H54 (cell line): ENCODE results near the gene DZIP1.
A peak's percentile ranks its signal among the peaks of the same experiment; 100 is the strongest.
"Not testable (repeated sequence)": the region's sequence is repeated elsewhere in the genome, so short reads cannot be mapped to it uniquely, and the experiment has no call there.

ENCODE experiments used
- DNase-seq: peaks from one replicate; pipeline ENCODE4 v3.0.0; 2011; ENCODE audit warnings: low spot score, mixed read lengths; ENCODE audit not compliant: insufficient read length
- FAIRE-seq: peaks from 3 replicates; lab custom pipeline; 2011; peaks lifted over from hg19 to GRCh38; lab: Jason Lieb, UNC
- POLR2A ChIP-seq: IDR thresholded peaks from 2 replicates; pipeline ENCODE4 v1.6.1; 2011; ENCODE audit warnings: low read depth, mild to moderate bottlenecking, low read length

DZIP1 gene

DNA sequence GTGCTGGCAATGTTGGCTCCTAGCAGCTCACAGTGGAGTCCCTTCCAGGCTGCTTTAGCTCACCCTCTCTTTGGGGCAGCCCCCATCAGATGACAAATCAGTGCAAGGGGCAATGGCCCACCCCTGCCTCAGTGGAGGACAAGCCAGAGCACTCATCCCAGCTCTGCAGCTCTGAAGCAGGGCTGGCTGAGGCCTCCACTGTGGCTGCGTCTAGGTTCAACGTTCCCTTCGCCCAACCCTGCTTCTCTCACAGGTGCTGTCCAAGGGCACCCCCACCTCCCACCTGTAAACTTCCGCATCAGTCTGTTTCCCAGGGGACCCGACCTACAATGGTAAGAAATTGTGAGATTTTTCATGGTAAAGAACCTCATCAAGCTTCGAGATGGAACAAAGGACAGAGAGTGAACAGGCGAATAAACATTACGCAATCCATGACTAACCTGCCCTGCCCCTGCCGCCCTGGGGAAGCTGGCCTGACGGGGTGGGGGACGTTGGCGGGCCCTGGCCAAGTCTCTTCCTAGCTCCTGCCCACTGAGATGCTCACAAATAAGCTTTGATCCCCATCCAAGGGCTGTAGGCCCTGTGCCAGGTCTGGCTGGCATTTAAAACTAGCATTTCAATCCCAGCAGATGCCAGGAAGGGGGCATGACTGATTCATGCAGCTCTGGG lies 40.5 kb downstream of the DZIP1 start:
- TF ChIP-seq POLR2A, result no peak
- FAIRE-seq (no peak), DNase-seq (peak; percentile 30)

DNA sequence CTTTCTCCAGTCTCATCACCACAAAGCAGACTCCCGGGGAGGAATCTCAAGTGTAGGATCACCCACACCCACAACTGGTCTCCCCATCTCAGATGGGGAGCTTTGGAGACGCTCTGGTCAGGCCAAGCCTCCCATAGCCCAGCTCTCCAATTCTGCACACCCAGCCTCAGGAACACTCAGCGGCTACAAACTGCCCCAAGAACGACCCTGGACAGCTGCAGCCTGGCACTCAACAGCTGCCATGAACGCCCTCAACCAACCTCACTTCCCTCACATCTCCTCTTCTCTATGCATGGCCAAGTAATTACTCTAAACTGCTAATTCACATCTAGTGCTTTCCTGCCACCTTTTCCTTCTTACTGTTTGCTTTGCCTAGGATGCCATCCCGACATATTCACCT lies 42.6 kb downstream of the DZIP1 start:
- no peak for DNase-seq
- TF ChIP-seq POLR2A, result no peak
- no peak for FAIRE-seq

DNA sequence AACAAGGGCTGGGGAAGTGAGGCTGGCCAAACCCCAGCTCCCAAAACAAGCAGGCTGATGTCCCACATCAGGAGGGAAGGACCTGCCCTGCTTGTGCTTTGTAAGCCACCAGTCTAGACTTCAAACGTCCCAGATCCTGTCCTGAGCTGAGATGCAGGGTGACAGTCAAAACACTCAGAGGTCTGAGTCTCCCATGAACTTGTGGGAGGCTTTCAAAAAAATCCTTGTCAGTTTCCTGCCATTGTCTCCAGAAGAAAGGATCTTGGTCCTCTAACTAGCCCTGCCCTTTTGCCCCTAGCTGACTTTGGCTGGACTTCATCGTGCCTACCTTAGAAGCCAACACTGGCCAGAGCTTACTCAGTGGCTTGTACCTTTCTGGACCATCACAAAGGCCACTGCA lies 43.3 kb downstream of the DZIP1 start:
- DNase-seq (no peak), FAIRE-seq (no peak)
- TF ChIP-seq POLR2A, result no peak

DNA sequence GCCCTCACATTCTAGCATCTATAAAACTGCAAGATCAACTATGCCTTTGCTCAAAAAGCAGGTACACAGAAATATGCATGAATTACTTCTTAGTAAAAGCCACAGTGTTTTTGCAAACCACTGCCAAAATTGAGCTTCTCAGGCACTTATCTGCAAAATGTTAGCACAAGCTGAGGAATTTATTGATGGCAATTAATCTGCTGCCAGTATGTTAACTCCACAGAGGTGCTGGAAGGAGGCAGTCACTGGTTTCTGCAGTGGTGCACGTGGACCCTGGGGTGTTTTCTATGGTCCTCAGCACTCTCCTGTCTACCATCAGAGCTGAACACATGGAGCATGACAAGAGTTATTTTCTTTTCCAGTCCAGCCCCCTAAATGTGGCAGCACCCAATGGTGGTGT lies 47.8 kb downstream of the DZIP1 start:
- no peak for TF ChIP-seq POLR2A
- FAIRE-seq, result no peak

DNA sequence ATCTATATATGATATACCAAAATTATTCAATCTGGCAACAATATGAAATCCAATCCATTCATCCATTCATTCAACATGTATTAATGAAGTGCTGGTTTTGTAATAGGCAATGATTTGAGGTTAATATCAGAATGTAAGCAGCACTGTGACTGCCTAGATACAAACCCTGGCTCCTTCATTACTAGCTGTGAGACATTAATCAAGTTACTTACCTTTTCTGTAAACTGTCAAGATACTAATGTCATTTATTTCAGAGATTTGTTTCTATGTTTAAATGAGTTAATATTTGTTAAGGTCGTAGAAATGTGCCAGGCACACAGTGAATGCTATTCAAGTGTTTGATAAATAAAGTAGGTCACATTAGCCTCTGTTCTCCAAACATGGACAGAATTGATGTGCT lies 51.0 kb downstream of the DZIP1 start:
- FAIRE-seq (peak; percentile 87), DNase-seq (no peak)
- no peak for TF ChIP-seq POLR2A

More for the DNA sequence above, 47.8 kb downstream of the DZIP1 start:
- DNase-seq, result no peak

DNA sequence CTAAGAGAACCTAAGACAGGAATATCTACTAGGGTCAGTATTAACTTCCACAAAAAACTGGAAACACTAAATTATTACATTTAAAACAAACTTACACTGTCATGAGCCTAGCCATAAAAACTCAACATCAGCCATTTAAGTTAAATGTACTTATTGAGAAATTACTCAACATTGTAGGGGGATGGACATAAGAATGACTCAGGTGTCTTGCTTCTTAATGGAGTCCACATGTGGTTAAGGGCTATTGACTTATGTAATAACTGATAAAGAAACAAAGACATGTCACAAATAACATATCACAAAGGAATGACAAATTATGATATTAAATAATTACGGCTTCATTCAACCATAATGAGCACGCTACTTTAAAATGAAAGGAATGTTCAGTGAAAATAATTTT lies 55.8 kb downstream of the DZIP1 start:
- no peak for DNase-seq
- TF ChIP-seq POLR2A, result no peak
- FAIRE-seq, result peak; percentile 36

DNA sequence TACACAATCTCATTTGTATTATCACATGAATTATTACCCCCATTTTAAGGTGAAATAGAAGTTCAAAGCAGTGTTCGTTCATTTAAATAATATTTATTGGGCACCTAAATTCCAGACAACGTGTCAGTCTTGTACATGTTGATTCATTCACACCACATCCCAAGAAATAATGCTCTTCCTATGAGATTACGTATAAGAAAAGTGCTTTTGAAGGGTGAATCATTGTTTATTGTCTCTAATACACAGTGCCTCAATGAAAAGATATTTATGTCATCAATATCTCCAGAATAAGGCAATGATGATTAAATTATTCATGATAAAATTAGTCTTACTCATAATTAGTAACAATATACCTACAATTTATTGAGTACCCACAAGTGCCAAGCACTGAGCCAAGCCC lies 56.4 kb downstream of the DZIP1 start:
- TF ChIP-seq POLR2A, result no peak
- FAIRE-seq, result peak; percentile 43
- no peak for DNase-seq

DNA sequence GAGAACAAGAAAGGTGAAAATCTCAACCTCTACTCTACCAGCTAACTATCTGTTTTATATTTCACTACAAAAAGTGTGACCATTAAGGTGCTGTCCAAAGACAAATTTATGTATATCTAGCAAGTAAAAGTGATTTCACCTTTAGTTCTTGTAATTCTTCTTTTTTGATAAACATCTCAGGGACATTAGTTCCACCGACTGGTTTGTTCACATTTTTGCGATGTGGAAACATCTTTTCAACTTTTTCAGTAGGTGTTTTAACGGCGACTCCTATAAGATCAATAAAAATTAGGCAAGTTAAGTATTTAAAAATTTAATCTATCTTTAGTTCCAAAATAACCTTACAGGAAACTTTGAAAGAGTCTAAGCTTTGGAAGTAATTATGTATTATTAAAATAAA lies 58.6 kb downstream of the DZIP1 start:
- no peak for FAIRE-seq
- no peak for DNase-seq

DNA sequence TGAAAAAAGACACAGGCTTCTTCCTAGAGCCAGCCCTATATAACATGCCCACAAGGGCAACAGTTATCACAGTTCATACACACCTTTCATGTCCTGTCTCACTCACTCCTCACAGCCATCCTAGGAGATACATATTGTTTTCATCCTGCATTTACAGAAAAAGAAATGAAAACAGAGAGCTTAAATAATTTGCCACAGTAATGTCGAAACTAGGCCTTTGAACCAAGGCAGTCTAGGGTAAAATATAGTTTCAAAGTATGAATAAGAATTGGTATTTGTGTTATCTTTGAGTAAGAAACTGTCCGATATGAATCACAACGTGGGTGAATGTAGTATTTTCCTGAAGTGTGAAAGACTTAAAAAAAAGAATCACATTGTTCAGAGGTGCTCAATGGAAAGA lies 65.2 kb downstream of the DZIP1 start:
- FAIRE-seq (peak; percentile 33), DNase-seq (no peak)
- TF ChIP-seq POLR2A, result no peak

More for the DNA sequence above, 58.6 kb downstream of the DZIP1 start:
- no peak for TF ChIP-seq POLR2A

DNA sequence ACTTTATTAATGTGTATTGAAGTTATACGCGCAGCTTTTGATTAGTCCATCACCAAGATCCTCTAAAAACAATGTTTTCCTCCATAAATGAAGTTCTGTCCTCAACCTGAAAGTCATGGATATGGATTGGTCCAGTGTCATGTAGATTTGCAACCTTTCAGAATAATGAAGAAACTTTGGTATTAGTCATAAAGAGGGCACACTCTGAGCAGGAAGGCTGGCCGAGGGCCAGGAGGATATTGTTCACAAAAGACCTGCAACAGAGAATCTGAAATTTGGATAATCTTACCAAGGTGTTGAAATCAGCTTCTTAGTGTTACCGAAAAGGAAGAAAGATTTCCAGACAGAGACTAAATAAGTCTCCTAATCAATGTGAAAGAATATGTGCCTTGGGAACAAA lies 71.3 kb downstream of the DZIP1 start:
- FAIRE-seq (peak; percentile 83), DNase-seq (no peak)
- TF ChIP-seq POLR2A, result no peak

DNA sequence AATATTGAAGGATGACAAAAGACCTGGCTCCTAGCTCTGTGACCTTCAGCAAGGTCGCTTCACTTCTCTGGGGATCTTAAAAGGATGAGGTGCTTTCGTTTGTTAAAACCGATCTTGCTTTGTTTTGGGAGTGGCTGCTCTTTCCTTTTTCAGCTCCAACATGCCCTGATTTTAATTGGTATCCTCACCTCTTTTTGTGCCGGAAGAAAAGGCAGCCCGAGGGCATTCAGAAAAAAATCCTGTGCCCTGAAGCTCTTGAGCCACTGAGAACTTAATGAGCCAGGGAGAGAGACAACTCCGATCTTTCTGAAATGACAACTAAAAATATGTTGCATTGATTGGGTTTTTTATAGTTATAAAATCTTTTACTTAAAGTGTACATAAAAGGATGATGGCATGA lies 72.6 kb downstream of the DZIP1 start:
- DNase-seq (no peak), FAIRE-seq (peak; percentile 64)
- TF ChIP-seq POLR2A, result no peak

DNA sequence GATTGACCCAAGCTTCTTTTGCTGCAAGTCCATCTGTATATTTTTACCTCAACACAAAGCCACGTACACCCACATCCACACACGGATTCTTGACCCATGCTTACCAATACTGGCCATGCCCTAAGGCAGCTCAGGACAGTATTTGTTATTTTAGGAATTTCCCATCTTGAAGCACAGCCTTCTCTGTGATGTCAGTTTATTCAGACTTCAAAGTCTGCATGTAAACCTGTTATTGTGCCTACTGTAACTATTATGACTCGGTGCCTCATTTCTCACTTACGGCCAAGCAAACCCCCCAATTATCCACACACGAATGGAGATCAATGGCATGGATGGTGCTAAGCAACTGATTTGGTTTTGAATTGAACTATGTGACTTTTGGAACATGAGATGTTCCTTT lies 74.5 kb downstream of the DZIP1 start:
- no peak for TF ChIP-seq POLR2A
- DNase-seq (no peak), FAIRE-seq (no peak)

DNA sequence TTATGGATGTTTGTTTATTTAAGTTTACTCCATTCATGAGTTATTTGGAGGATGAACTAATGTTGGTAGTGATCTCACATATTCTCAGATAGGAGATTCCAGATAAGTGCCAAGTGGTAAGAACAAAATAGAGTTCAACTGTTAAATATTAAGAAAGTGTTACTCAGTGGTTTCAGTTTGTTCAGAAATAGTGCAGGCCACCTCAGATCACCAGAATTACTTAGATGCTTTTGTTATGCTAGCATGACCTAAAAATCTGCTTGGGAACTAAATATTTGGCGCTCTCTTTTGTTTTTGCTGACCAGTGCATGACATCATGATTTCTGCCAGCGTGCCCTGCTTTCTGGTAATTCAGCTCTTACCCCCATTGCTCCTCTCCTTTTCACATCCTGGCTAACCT lies 76.4 kb downstream of the DZIP1 start:
- no peak for TF ChIP-seq POLR2A
- DNase-seq (no peak), FAIRE-seq (no peak)

DNA sequence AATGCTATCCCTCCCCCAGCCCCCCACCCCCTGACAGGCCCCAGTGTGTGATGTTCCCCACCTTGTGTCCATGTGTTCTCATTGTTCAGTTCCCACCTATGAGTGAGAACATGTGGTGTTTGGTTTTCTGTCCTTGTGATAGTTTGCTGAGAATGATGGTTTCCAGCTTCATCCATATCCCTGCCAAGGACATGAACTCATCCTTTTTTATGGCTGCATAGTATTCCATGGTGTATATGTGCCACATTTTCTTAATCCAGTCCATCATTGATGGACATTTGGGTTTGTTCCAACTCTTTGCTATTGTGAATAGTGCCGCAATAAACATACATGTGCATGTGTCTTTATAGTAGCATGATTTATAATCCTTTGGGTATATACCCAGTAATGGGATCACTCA lies 78.7 kb downstream of the DZIP1 start:
- not testable (repeated sequence) for DNase-seq, FAIRE-seq

DNA sequence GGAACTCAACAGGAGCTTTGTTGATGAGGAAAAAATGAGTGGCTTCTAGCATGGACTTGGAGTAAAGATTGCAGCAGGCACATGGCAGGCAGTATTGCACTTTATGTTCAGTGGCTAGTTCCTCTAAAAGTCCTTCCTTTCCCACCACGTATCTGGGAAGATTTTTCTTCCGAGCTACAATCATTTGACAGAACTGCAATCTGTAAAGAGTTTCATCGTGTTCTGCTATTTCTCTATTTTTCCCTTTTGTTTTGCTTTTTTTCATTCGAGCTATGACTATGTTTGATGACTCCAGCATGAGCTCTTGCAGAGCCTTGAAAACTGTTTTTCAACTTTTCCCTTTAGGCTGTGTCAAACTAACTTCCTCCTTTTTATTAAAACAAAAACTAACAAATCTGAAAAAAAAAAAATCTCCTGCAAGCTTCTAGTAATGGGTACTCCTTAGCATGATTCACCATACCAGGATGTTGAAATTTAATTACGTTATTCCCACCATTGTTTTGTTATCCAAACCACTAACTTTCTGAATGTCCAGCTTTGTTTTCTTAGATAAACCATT lies 79.7 kb downstream of the DZIP1 start:
- TF ChIP-seq POLR2A, result no peak
- no peak for DNase-seq
- peak; percentile 50 for FAIRE-seq
